Fibroblast of peridontal ligament (primary cell): ENCODE measurements around the gene EXOC6B.
A peak's percentile ranks its signal among the peaks of the same experiment; 100 is the strongest.

Source experiments
- DNase-seq: peaks from one replicate; pipeline ENCODE4 v3.0.0-alpha.2; 2010; ENCODE audit errors: extremely low read depth

EXOC6B gene

DNA sequence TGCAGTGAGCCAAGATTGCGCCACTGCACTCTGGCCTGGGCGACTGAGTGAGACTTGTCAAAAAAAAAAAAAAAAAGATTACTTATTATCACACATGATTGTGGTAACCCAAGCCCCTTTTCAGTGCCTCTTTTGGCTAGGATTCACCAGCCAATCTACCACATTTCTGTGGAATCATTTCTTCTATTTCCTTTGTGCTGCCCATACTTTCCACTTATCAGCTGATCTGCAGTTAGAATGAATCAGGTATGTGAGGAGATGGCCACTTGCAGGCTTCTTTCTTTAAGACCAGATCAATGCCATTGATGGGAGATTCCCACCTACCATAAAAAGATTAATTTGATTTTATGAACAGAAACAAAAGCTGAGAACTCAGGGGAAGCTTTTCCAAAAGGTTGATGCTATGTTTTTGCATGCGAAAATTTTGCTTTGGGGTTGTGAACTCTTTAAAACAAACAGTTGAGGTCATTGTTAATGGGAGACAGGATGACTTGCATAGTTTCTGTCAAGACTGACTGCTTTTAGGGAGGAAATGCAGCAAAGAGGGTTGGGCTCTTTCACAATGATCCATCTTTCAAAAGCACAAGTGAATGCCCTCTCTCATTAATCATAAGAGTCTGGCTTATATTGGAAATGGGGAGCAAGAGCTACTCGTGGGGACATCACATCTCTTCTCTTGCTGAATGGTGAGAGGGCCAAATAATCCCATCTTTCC, 611.2 kb downstream of the EXOC6B start:
- peak; percentile 95 for DNase-seq

DNA sequence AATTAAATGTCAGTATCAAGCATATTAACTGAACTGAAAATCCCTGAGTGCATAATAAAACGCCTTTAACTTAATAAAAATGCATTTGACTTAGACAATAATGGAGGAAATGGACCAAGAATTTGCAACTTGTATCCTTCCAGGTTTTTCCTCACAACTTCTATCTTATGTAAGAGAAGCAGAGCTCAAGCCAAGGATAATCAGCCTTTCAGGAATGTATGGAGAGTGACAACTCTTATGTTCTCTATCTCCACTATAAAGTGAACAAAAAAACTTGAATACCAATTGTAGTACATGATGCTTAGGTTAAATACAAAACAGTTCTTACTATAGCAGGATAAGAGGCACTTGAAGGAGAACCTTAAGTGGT, 613.4 kb downstream of the EXOC6B start:
- no peak for DNase-seq

DNA sequence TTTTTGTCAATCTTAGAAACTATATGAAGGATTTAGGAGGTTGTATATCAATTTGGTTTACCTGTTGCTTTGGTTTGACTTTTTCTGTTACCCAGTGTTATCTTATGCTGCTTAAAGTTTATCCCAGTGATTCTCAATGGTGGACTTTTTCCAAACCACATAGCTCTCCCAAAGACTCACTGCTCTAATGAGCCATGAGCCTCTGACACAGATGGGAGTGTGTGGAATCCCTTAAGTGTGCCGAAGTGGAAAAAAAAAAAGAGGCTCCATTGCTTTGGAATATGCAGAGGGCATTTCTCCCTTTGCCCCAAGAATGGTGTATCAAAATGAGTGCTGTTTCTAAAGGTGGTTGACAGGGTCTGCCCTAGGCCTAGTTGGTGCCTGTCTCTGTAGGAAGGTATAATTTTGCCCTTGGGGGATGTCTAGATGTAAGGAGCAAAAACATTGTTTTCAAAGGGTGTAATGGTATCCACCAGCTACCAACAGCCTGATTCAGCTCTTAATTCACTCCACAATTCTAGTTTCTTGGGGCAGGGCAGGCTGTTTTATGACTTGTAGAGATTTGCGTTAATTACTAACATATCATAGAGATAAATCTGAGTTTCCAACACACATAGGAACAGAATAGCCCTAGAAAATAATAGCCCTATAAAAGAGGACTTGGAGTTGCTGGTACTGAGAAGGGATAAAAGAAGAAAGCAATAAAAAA, 613.9 kb downstream of the EXOC6B start:
- DNase-seq = peak; percentile 92

DNA sequence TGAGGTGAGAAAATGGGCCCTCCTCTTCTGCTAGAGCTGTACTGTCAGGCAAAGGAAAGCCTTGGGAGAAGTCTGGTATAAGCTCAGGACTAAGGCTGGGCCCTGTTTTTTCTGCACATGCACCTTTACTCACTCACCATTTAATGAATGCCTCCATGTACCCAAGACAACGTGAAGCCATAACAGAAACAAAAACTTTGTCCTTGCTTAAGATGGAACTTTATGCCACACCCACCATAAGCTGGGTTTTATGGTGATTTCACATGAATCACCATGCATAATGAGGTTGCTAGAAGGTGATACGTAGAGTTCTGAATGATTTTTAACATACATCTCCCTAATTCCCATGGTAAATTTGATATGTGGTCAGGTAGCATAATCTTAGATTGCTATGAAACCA, 614.5 kb downstream of the EXOC6B start:
- DNase-seq = no peak

DNA sequence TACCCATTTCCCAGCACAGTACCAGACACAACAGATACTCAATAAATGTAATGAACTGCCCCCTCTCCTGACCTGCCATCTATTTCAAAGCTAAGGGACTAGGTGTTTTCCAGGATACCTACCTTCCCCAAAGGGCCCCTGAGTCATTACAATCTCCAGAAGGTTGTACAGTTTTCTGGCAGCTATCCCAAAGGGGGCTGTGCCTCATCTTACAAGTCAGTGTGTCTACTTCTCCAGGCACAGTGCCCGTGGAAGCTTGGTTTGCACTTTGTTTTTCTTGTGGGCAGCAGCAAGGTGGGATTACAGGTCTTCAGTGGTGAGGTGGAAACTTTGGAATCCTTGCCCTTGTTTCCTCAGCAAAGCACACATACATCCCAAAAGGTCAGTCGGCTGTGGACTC, 615.4 kb downstream of the EXOC6B start:
- no peak for DNase-seq

DNA sequence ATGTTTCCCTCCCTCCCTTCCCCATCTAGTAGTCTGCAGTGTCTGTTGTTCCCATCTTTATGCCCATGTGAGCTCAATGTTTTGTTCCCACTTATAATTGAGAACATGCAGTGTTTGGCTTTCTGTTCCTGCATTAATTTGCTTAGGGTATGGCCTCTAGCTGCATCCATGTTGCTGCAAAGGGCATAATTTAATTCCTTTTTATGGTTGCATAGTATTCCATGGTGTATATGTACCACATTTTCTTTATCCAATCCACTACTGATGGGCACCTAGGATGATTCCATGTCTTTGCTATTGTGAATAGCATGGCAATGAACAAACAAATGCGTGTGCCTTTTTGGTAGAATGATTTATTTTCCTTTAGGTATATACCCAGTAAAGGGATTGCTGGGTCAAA, 617.6 kb downstream of the EXOC6B start:
- DNase-seq = no peak

DNA sequence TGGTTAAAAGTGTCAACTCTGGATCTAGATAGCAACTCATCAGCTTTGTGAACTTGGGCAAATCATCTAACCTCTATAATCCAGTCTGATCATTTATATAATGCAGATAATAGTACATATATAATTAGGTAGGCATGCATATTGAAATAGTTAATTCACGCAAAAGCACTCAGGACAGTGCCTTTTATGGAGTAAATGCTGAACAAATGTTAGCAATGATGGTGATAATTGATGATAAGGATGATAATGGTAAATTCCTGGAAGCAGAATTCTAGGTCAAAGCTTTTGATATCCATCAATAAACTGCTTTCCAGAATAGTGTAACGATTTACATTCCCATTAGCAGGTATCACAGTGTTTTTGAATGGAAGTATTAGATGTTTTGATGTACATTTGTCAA, 618.5 kb downstream of the EXOC6B start:
- DNase-seq = no peak

DNA sequence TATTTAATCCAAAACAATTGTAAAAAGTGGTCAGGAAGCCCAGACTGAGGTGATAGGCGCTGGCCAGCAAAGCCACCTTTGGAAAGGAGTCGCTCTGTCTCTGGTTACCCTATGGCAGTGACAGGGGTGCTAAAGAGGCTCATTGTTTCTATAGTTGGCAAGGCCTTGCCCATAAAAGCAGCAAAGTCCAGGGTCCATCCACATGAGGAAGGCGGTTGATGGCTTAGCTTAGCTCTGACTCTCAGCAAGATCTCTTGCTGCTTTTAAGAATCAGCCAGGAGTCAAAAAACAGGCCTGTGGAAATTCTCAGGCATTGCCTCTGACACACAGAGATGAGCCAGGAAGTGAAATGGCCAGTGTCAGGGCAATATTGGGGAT, 620.3 kb downstream of the EXOC6B start:
- DNase-seq = no peak

DNA sequence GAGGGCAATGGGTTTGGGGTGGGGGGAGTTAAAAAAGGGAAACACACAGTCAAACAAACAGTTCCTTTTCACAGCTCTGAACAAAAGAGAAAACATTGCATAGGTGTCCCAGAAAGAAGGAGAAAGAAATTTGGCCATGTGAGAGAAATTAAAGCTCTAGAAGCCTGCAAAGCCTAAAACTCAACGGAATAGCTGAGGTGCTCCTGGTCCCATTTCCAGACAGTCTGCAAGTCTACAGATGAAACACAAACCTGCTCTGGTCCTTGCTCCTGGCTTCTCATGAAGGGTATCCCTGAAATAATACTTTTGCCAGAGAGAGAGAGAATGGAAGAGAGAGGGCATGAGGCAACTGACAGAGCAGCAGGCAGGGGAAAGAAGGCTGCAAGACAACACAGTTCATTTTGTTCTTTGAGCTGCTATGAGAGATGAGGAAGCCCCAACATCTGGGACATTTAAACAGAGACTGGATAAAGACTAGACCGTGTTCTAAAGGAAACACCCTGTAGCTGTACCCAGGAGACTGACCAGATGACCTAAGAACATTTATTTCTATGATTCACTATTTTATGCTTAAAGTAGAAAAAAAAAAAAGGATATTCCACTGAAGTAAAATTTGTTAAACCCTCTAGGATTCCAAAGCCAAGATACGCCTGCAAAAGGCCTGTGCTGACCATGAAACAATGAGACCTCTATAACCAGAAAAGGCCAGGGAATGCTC, 620.9 kb downstream of the EXOC6B start:
- DNase-seq = peak; percentile 58

DNA sequence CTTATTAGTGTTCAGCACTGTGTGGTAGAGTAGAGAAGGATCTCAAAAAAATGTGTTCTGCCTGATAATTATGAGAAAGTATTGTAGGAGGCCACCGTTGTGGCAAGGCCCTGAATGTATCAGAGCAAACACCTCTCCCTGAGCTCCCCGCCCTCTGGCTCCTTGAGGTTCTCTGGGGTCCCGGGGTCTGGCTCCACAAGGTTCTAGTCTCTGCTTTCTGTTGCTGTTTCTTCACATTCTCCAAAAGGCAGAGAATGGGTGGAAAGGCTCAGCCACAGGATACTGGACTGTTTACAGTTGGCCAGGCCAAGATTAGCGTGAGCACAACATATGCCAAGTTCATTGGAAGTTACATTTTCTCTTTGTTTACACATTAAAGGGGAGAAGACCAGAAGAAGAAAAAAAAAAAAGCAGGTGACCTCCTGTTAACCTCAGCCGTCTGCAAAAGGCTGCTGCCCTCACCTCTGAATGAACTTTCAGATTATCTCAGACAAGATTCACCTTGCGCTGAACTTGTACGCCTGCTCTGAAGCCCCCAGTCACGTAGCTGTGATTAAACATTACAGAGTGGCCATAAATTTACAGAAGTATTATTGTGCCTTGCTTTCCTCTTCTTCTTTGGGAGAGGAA, 621.6 kb downstream of the EXOC6B start:
- peak; percentile 52 for DNase-seq

DNA sequence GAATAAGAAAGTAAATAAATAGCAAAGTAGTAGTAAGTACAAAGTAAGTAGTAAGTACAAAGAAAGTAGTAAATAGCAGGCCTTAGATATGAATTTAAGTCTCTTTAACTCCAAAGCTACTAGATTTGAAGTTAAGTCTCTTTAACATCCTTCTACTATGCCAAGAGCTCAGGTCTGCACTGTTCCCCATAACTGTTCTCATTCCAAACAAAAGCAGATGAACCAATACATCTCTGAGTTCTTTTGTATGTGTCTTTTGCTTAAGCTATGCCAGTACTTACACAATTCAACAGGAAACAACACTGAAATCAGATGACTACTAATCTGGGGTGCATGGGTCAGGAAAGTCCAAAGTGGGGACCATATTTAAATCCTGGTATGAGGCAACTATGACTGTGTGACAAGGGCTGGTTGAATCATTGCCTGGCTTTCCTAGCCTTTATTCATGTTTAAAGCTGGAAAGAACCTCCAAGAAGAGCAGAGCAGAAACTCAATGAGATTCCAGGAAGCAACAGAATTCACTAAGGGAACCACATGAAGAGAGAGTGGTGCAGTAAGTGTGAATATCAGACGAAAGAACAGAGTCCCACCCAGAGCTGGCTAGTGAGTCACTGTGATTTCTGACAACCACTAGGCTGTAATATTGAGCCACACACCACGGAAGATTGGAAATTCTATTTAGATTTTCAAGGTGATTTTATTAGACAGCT, 627.1 kb downstream of the EXOC6B start:
- DNase-seq = peak; percentile 67

DNA sequence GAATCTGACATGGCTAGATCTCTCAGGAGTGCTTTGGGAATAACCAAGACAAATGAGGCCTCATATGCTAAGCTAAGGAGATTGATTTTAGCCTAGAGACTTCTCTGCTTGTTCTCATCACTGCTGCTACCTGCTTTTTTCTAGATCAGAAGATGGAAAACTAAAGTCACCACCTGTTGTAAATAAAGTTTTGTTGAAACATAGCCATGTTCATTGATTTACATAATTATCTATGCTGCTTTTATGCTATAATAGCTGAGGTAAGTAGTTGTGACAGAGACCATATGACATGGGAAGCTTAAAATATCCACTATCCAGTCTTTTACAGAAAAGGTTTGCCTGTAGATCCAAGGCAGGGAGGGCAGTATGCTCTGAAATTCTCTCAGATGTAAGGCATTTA, 632.1 kb downstream of the EXOC6B start:
- no peak for DNase-seq

DNA sequence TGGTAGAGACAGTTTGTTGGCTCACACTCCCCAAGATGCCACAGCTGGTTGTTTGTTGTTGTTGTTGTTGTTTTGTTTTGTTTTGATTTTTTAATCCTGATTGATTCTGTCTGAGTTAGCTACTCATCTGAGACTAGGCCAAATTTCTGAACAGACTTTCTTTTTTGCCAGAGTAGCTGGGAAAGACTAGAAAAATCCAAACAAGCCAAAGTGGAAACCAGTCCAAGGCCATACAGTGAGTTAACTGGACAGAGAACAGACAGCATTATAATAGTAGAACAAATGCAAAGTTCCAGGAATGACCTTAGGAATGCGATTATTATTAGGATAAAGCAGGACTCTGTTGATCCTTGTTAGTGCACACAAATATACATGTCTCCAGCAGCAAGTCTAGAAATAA, 634.4 kb downstream of the EXOC6B start:
- DNase-seq = no peak

DNA sequence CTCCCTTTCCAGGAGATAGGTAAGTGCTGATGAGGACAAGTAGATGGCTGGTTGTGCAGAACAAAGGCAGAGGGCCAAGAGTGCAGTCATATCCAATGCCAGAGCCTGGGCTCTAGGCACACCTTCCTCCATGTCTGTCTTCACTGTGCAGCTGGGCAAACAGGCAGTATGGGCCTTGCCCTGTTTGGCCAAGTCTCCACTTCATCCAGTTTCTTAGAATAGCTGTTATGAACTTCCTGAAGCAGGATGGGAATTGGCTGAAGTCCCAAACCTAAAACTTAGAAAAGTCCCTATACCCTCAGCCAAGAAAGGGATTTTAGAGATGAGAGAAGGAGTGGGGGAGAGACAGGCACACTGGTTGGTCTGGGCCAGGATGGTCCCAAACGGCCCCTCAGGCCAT, 640.6 kb downstream of the EXOC6B start:
- no peak for DNase-seq

DNA sequence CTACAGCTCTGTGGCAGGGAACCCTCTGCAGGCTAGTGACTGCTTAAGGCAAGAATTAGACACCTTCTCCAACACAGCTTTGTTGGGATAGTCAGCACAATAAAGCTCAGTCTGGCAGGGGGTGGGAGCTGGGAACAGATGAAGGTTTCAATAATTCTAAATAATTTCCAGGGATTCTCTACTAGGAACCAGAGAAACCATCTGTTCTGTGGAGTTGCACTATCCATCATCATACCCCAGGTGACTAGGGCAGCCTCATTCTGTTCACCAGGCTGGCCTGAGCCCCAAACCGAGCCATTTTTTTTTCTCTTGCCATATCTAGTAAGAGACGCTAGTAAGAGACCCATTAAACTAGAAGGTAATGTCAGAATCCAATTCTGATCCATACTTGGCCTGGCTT, 642.4 kb downstream of the EXOC6B start:
- no peak for DNase-seq

DNA sequence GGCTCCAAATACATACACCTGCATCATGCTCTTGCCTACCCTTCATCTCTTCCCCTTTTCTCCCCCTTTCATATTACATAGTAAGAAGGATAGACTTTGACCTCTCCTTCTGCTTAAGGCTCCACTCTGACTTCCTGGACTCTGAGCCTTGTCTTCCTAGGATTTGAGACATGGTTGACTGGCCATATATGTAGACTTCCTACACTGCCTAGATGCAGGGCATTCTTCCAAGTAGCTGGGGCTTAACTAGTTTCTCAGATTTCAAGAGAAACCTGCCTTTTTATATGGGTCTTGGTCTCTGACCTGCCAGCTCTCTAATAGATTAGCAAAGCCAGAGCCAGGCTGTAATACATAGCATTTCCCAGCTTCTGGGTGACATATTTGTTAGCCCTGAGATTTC, 642.8 kb downstream of the EXOC6B start:
- no peak for DNase-seq

DNA sequence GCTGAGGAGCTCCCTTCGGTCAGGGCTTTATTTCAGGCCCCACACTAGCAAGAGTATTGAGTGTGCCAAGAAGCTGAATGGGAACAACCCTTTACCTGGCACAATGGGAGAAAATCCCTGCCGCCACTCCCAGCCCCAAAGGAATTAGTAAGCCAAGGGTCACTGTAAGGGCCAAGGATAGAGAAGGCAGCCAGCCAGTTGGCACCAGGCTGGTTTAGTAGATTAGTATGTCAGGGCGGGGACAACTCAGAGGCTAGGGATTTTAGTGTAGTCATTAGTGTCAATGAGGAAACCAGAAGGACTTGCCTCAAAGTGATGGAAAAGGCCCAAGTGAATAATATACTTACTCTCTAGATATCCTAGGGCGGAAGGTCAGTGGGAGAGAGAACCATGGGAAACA, 643.3 kb downstream of the EXOC6B start:
- DNase-seq = no peak

DNA sequence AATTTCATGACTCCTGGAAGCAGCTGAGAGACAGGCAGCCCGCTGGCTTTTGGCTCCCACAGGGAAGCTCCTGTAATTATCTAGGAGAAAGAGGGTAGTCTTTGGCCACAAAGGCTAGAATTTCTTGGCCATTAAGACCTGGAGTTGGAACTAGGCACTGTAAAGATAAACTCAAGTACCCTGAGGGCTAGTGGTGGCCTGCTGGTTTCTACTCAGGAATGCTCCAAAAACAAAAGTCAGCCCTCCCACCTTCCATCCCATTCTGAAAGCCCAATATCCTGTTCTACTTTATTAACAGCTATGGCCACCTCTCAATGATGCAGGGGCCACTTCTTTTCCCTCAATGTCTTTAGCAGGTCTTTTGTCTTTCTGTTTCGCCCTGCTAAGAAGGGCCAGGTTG, 644.2 kb downstream of the EXOC6B start:
- no peak for DNase-seq

DNA sequence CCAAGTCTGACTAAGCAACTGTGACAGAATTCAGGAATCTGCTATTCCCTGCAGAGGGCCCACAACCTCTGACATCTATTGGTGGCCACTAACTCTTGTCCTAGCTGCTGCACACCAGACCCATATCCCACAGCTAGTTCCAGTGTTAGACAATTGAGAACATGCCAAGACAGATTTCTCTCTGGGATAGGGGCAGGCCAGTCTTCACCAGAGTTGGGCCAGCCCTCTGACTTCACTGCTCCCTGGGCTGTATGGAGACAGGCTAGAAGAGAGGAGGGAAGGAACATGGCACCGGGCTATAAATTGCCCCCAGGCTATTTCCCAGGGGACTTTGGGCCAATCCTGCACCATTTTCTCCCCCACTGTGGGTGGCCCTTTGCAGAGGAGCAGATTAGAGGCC, 645.5 kb downstream of the EXOC6B start:
- DNase-seq = no peak

DNA sequence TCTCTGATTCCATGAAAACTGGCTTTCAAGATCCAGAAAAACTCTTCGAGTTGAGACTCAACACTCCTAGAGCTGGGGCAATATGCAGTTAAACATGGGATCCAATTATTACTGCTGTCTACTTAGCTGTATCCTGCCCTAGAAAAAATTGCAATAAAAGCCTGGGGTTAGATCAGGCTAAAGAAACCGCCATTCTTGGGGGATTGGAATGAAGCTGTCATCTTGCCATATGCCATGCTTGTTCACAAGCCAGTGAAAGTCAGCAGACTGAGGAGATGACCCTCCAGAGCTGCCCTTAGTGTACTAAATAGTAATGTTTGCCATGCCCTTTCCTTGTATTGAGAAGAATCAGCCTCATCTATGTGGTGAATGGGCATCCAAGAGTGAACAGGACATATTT, 647.3 kb downstream of the EXOC6B start:
- no peak for DNase-seq

DNA sequence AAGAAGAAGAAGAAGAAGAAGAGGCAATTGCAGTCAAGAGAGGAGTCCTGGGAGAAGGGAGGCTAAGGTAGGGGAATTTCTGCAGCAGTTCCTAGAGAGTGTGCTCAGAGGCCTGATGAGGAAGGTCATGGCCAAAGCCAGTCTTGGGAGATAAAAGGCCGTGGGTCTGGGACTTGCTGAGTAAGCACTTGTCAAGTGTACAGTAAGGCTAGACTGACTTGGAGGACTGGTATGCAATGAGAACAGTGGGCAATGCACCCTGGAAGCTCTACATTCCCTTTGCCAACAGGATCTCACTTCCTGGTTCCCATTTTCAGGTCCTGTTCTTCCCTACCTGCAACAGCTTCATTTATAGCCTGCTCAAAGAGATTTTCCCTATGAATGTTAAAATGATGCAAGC, 649.6 kb downstream of the EXOC6B start:
- no peak for DNase-seq

DNA sequence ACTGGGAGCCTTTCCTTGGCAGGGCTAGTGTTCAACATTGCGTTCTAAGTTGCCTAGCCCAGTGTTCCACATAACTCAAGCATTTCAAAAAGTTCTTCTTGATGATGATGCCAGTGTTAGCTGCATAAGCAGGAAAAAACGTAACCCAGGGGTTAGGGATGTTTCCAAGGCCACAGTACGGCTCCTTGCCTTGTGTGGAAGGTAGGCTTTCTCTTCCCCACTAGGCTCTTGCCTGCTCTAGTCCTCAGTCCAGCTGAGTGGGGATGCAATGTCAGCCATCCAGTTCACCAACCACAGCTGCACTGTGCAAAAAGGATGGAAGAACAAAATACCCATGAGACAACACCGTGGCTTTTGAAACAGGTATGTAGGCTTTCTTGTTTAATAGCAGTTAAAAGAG, 650.2 kb downstream of the EXOC6B start:
- DNase-seq = no peak
